Fibroblast of lung (primary cell): Measurements from ENCODE around the gene TMPRSS2. TPM values are rescaled to one million over a fixed set of nuclear protein-coding genes. Genes with fewer than 3 reads are reported as not detected.

Source experiments
- DNase-seq, 2 donors: peaks; one replicate each; pipeline versions ENCODE4 v3.0.0 to v3.0.0-alpha.2; 2010; ENCODE audit warnings: low read depth in 2 of 2
- H2AFZ ChIP-seq: 2 replicates; pipeline ENCODE4 v1.5.1; 2012; ENCODE audit warnings: low read length, control low read depth, inconsistent platforms
- H3K27ac ChIP-seq: 2 replicates; pipeline ENCODE4 v1.5.1; 2011; ENCODE audit warnings: low read length, control low read depth; ENCODE audit not compliant: insufficient read depth
- H3K27me3 ChIP-seq: 2 replicates; pipeline ENCODE4 v1.5.1; 2011; ENCODE audit warnings: mild to moderate bottlenecking, low read length; ENCODE audit not compliant: control insufficient read depth, insufficient read depth
- H3K36me3 ChIP-seq: 2 replicates; pipeline ENCODE4 v1.5.1; 2011; ENCODE audit warnings: low read length; ENCODE audit not compliant: control insufficient read depth, insufficient read depth
- H3K4me1 ChIP-seq: 2 replicates; pipeline ENCODE4 v1.5.1; 2011; ENCODE audit warnings: low read length; ENCODE audit not compliant: control insufficient read depth, insufficient read depth; ENCODE audit errors: extremely low read depth
- H3K4me2 ChIP-seq: 2 replicates; pipeline ENCODE4 v1.5.1; 2011; ENCODE audit warnings: low read length, control low read depth; ENCODE audit not compliant: insufficient read depth; ENCODE audit errors: extremely low read depth
- H3K4me3 ChIP-seq, 4 experiments: fragments of 200-600 bp in 1 of 4; sonication (generic) in 1 of 4; replicated peaks in 1 of 4; 2 replicates each; pipeline ENCODE4 v1.5.1; 2011 to 2016; ENCODE audit warnings: low read length in 4 of 4, low read depth in 3 of 4, mild to moderate bottlenecking in 3 of 4, control low read depth in 2 of 4, inconsistent platforms in 1 of 4, mixed read lengths in 1 of 4; ENCODE audit not compliant: insufficient read depth in 1 of 4; ENCODE audit errors: control extremely low read depth in 1 of 4
- H3K79me2 ChIP-seq: 2 replicates; pipeline ENCODE4 v1.5.1; 2012; ENCODE audit warnings: mild to moderate bottlenecking, low read length, inconsistent platforms; ENCODE audit not compliant: control insufficient read depth, insufficient read depth
- H3K9ac ChIP-seq: 2 replicates; pipeline ENCODE4 v1.5.1; 2011; ENCODE audit warnings: mild to moderate bottlenecking, low read length, control low read depth; ENCODE audit not compliant: insufficient read depth
- H3K9me3 ChIP-seq: 2 replicates; pipeline ENCODE4 v1.5.1; 2012; ENCODE audit warnings: low read depth, low read length; ENCODE audit not compliant: control insufficient read depth, insufficient read depth
- H4K20me1 ChIP-seq: 2 replicates; pipeline ENCODE4 v1.5.1; 2011; ENCODE audit warnings: low read length; ENCODE audit not compliant: control insufficient read depth, insufficient read depth; ENCODE audit errors: extremely low read depth
- EZH2 ChIP-seq: IDR thresholded peaks from 2 replicates; pipeline ENCODE4 v1.5.1; 2012; ENCODE audit warnings: low read length, control low read depth, mild to moderate bottlenecking; ENCODE audit errors: missing control alignments
- polyA plus RNA-seq, 2 donors: library from polyadenylated mRNA; depleted of rRNA in 1 of 2; stranded (reverse) in 1 of 2; unstranded in 1 of 2; fragments of >200 nt; gene quantifications; 2 replicates each; pipeline ENCODE4 v1.2.1, GENCODE V29; 2011 to 2012; ENCODE audit warnings: missing spikeins in 1 of 2
- total RNA-seq: library from RNA; depleted of rRNA; stranded (reverse); fragments of >200 nt; gene quantifications from 2 replicates; pipeline ENCODE4 v1.2.1, GENCODE V29; 2014
- TF ChIP-seq, protein P1 (sequence below), 2 donors: IDR thresholded peaks in 1 of 2; conservative IDR thresholded peaks in 1 of 2; 1 replicate in 1 of 2; 2 replicates in 1 of 2; pipeline ENCODE4 v1.5.1; 2011 to 2012; ENCODE audit warnings: low read length in 2 of 2, control low read depth in 1 of 2, inconsistent platforms in 1 of 2, low read depth in 1 of 2, mild to moderate bottlenecking in 1 of 2

TMPRSS2 gene
- total and polyA plus RNA-seq, 2 donors (not counting 1 experiment from before 2014, with no cell fraction given): 0.17 TPM; not detected in 1

DNA sequence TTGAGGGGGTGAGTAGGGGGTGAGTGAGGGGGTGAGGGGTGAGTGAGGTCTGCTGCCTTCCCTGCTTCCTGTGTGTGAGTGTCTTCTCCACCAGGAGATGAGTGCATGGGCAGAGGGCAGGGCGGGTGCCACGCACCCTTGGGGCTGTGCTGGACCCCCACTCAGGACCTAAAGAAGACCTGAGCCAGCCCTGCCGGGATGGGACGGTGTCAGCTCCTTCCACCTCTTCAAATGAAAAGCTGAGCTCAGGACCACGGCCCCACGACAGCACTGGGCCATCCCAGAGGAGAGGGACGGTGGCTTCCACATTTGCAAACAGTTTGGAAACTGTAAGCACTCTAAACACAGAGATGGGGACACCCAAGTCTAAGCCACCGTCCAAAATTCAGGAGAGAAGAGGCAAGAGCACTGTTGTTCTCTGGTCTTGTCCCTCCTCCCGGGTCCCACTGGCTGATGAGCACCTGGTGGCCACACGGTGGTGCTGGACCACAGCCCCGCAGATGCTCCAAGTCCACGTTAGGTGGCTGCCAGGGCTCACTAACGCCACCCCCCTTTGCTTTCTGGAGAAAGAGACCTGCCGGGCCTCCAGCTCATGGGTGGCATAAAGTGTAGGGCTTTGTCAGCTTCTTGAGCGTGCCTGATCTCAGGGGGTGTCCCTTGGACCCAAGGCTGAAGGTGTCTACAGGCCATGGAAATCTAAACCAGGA, 32.1 kb downstream of the TMPRSS2 start:
- no peaks in the 10 kb centered on the region for H3K36me3 ChIP-seq
- H3K4me3 ChIP-seq: no peak overlapping the region
- no peaks in the 10 kb centered on the region for H3K4me1 ChIP-seq
- no peak overlapping the region for H2AFZ ChIP-seq
- no peaks in the 10 kb centered on the region for H4K20me1 ChIP-seq
- no peak overlapping the region for H3K9ac ChIP-seq
- TF ChIP-seq, protein P1, sequence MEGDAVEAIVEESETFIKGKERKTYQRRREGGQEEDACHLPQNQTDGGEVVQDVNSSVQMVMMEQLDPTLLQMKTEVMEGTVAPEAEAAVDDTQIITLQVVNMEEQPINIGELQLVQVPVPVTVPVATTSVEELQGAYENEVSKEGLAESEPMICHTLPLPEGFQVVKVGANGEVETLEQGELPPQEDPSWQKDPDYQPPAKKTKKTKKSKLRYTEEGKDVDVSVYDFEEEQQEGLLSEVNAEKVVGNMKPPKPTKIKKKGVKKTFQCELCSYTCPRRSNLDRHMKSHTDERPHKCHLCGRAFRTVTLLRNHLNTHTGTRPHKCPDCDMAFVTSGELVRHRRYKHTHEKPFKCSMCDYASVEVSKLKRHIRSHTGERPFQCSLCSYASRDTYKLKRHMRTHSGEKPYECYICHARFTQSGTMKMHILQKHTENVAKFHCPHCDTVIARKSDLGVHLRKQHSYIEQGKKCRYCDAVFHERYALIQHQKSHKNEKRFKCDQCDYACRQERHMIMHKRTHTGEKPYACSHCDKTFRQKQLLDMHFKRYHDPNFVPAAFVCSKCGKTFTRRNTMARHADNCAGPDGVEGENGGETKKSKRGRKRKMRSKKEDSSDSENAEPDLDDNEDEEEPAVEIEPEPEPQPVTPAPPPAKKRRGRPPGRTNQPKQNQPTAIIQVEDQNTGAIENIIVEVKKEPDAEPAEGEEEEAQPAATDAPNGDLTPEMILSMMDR (conservative IDR thresholded peaks at IDR 0.05 in 1 of 2, IDR thresholded peaks at IDR 0.05 in 1 of 2; ENCODE audit: low read depth in 1 of 2, low read length in 2 of 2): no peak
- H3K4me2 ChIP-seq: no peak overlapping the region
- no peaks in the 10 kb centered on the region for H3K27me3 ChIP-seq
- no peak overlapping the region for H3K27ac ChIP-seq
- H3K9me3 ChIP-seq: no peaks in the 10 kb centered on the region
- no peaks in the 10 kb centered on the region for H3K79me2 ChIP-seq
- no peak for DNase-seq

DNA sequence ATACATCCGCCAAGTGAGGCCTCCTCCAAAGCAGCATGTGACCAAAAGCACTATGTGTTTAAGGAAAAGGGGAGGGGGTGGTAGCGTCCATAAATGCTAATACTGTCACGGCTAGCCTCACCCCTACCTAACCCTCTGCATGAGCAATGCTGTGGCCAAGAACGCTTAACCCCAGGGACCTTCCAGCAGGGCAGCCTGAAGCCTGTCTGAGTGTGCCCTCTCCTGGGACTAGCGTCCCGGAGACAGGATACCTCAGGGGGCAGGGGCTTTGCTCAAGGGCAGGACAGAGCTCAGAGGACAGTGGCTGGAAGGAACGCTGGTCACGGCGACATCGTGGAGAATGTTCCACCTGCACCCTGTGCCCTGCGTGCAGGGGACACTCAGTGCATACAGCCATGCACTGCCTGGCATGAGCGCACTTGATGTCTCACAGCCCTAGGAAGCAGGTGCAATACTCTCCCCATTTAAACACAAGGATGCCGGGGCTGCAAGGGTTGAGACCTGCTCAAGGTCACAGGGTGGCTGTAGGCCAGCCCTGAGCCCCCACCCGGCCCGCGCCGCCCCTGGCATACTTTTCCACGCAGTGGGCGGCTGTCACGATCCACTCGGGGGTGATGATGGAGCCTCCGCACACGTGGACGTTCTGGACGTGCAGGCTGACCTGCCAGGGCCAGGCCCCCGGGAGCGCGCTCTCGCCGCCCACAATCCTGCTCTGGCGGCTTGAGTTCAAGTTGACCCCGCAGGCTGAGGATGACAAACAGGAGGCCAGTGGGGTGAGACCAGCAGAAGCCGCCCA, 35.0 kb downstream of the TMPRSS2 start:
- Histone ChIP-seq H2AFZ (no peak overlapping the region), H3K9ac (no peak overlapping the region), H3K4me3 (no peak overlapping the region), H3K79me2 (no peaks in the 10 kb centered on the region), H3K4me2 (no peak overlapping the region), H3K27ac (no peak overlapping the region), H3K36me3 (no peaks in the 10 kb centered on the region), H3K9me3 (no peaks in the 10 kb centered on the region), H3K4me1 (no peaks in the 10 kb centered on the region), H3K27me3 (no peaks in the 10 kb centered on the region), H4K20me1 (no peaks in the 10 kb centered on the region)
- TF ChIP-seq, protein P1 (conservative IDR thresholded peaks at IDR 0.05 in 1 of 2, IDR thresholded peaks at IDR 0.05 in 1 of 2; ENCODE audit: low read depth in 1 of 2, low read length in 2 of 2): no peak
- TF ChIP-seq EZH2: no peak
- no peak for DNase-seq

DNA sequence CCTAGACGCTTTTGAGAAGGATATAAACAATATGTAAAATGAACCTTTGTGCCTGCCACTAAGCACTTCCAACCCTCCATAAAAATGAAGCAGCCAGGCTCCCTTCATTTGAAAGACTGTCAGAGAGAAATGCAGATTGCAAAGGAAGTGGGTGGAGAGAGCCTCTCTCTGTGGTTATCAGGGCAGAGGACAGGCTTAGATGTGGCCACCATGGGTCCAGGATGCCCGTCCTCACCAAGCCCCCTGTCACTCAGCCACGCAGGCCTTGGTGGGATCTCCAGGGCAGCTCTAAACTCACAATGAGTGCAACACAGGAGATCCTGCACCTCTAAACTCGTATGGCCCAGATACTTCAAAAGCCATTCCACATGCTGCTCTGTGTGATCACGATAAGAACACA, 37.9 kb downstream of the TMPRSS2 start:
- H3K9ac ChIP-seq: no peak overlapping the region
- H3K27ac ChIP-seq: no peak overlapping the region

More for the DNA sequence above, 37.9 kb downstream of the TMPRSS2 start:
- TF ChIP-seq, protein P1 (conservative IDR thresholded peaks at IDR 0.05 in 1 of 2, IDR thresholded peaks at IDR 0.05 in 1 of 2; ENCODE audit: low read depth in 1 of 2, low read length in 2 of 2): no peak
- TF ChIP-seq EZH2: no peak
- Histone ChIP-seq H3K4me2 (no peak overlapping the region), H3K79me2 (no peaks in the 10 kb centered on the region), H2AFZ (no peak overlapping the region), H3K36me3 (no peaks in the 10 kb centered on the region), H4K20me1 (no peaks in the 10 kb centered on the region), H3K27me3 (no peaks in the 10 kb centered on the region), H3K9me3 (no peaks in the 10 kb centered on the region), H3K4me3 (no peak overlapping the region), H3K4me1 (peaks cover 3% of the 10 kb centered on the region)
- no peak for DNase-seq
